Thymus (tissue), 11 donors: Measurements from ENCODE around the gene HIVEP1. TPM values are rescaled to one million over a fixed set of nuclear protein-coding genes. Genes with fewer than 3 reads are reported as not detected.

ENCODE experiments used
- DNase-seq, 9 donors: peaks; one replicate each; pipeline ENCODE4 v3.0.0-alpha.2; 2013; ENCODE audit warnings: low spot score in 9 of 9, low read depth in 6 of 9, missing footprints in 1 of 9
- H3K27ac ChIP-seq, 2 donors: one replicate each; pipeline ENCODE4 v1.5.1; 2013; ENCODE audit warnings: control low read depth in 1 of 2, low read depth in 1 of 2, low read length in 1 of 2, mild to moderate bottlenecking in 1 of 2, moderate library complexity in 1 of 2
- H3K27me3 ChIP-seq, 2 donors: one replicate each; pipeline ENCODE4 v1.5.1; 2013; ENCODE audit warnings: low read length in 1 of 2; ENCODE audit not compliant: control insufficient read depth in 2 of 2, insufficient read depth in 1 of 2
- H3K36me3 ChIP-seq, 2 donors: one replicate each; pipeline ENCODE4 v1.5.1; 2013; ENCODE audit warnings: low read length in 1 of 2, mild to moderate bottlenecking in 1 of 2, moderate library complexity in 1 of 2; ENCODE audit not compliant: control insufficient read depth in 2 of 2, insufficient read depth in 2 of 2
- H3K4me1 ChIP-seq, 2 donors: one replicate each; pipeline ENCODE4 v1.5.1; 2013; ENCODE audit warnings: low read length in 2 of 2; ENCODE audit not compliant: control insufficient read depth in 2 of 2, insufficient read depth in 2 of 2
- H3K4me3 ChIP-seq, 2 donors: one replicate each; pipeline ENCODE4 v1.5.1; 2013; ENCODE audit warnings: low read length in 2 of 2, control low read depth in 1 of 2, mild to moderate bottlenecking in 1 of 2
- H3K9me3 ChIP-seq, 2 donors: one replicate each; pipeline ENCODE4 v1.5.1; 2013; ENCODE audit warnings: low read length in 1 of 2, mild to moderate bottlenecking in 1 of 2; ENCODE audit not compliant: control insufficient read depth in 2 of 2, insufficient read depth in 1 of 2
- WGBS: extraction: QIAGEN DNeasy Blood & Tissue Kit; methylation state at CpG from one replicate; pipeline ENCODE4 v1.1.7; 2013; 5-methylcytosine and 5-hydroxymethylcytosine counted together
- polyA plus RNA-seq: library from polyadenylated mRNA; stranded (reverse); fragments of 200-250 nt; gene quantifications from one replicate; pipeline ENCODE4 v1.2.3, GENCODE V29; 2013
- total RNA-seq: library from RNA; stranded (reverse); fragments of 120-200 nt; gene quantifications from one replicate; pipeline ENCODE4 v1.2.4, GENCODE V29; 2013
- donor health status: healthy.

Gene HIVEP1
- total and polyA plus RNA-seq, 2 donors: 8.7 to 24.9 TPM

GRCh38 chr6:12011276-12012037 lies 655 bp upstream of the HIVEP1 start:
- Histone ChIP-seq H3K27me3 (peaks cover 0 to 2% of the 10 kb centered on the region in 2 donors), H3K36me3 (peaks cover 0 to 3% of the 10 kb centered on the region in 2 donors), H3K9me3 (no peaks in the 10 kb centered on the region), H3K4me3 (peak overlapping the region; percentile 80 to 81), H3K4me1 (peaks cover 9 to 26% of the 10 kb centered on the region in 2 donors), H3K27ac (peak overlapping the region; percentile 58 to 90)
- DNase-seq: peak in 8 of 9 donors; percentile 59 to 94 (median 83)
- WGBS: under 1% methylated on average over 99 of the region's 99 CpGs

- peaks cover 9 to 23% of the 10 kb centered on the region in 2 donors for H3K4me1 ChIP-seq
- WGBS: under 1% methylated on average over 59 of the region's 60 CpGs
- peak in 7 of 9 donors; percentile 29 to 77 (median 54) for DNase-seq
These were observed 620 bp downstream of the HIVEP1 start for GRCh38 chr6:12012558-12013306.

GRCh38 chr6:12013307-12013719 lies 1.2 kb downstream of the HIVEP1 start:
- 21% methylated on average over 13 of the region's 13 CpGs for WGBS
- DNase-seq: no peak
- peaks cover 0 to 2% of the 10 kb centered on the region in 2 donors for H3K27me3 ChIP-seq
- H3K36me3 ChIP-seq: peaks cover 6 to 15% of the 10 kb centered on the region in 2 donors
- peak overlapping the region; percentile 67 to 81 for H3K4me3 ChIP-seq
- H3K4me1 ChIP-seq: peaks cover 6 to 17% of the 10 kb centered on the region in 2 donors
- peak overlapping the region in 1 of 2 donors; percentile 84 for H3K27ac ChIP-seq
- H3K9me3 ChIP-seq: peaks cover 3 to 6% of the 10 kb centered on the region in 2 donors

More at GRCh38 chr6:12012558-12013306, 620 bp downstream of the HIVEP1 start:
- H3K4me3 ChIP-seq: peak overlapping the region; percentile 67 to 81
- peak overlapping the region; percentile 68 to 84 for H3K27ac ChIP-seq
- H3K9me3 ChIP-seq: peaks cover 3% of the 10 kb centered on the region in 2 donors
- H3K27me3 ChIP-seq: peaks cover 0 to 2% of the 10 kb centered on the region in 2 donors
- peaks cover 2 to 12% of the 10 kb centered on the region in 2 donors for H3K36me3 ChIP-seq

GRCh38 chr6:12014027-12014872 lies 2.1 kb downstream of the HIVEP1 start:
- Histone ChIP-seq H3K27ac (no peak overlapping the region), H3K36me3 (peaks cover 6 to 20% of the 10 kb centered on the region in 2 donors), H3K9me3 (peaks cover 3 to 6% of the 10 kb centered on the region in 2 donors), H3K4me3 (no peak overlapping the region), H3K4me1 (peaks cover 5 to 15% of the 10 kb centered on the region in 2 donors), H3K27me3 (peaks cover 0 to 2% of the 10 kb centered on the region in 2 donors)
- WGBS: 93% methylated on average over 8 of the region's 8 CpGs
- no peak for DNase-seq

GRCh38 chr6:12014873-12015149 lies 2.7 kb downstream of the HIVEP1 start:
- H3K27ac ChIP-seq: no peak overlapping the region
- no peak overlapping the region for H3K4me3 ChIP-seq
- 98% methylated on average over 3 of the region's 3 CpGs for WGBS

GRCh38 chr6:12017263-12017662 lies 5.2 kb downstream of the HIVEP1 start:
- Histone ChIP-seq H3K36me3 (peaks cover 10 to 28% of the 10 kb centered on the region in 2 donors), H3K4me1 (peaks cover 0 to 8% of the 10 kb centered on the region in 2 donors), H3K9me3 (peaks cover 3 to 6% of the 10 kb centered on the region in 2 donors), H3K4me3 (no peak overlapping the region), H3K27me3 (peaks cover 0 to 2% of the 10 kb centered on the region in 2 donors), H3K27ac (no peak overlapping the region)
- DNase-seq: peak in 2 of 9 donors; percentile 8 to 34
- 91% methylated on average over 10 of the region's 10 CpGs for WGBS

More at GRCh38 chr6:12014873-12015149, 2.7 kb downstream of the HIVEP1 start:
- peaks cover 0 to 2% of the 10 kb centered on the region in 2 donors for H3K27me3 ChIP-seq
- peaks cover 5 to 15% of the 10 kb centered on the region in 2 donors for H3K4me1 ChIP-seq
- no peak for DNase-seq
- H3K36me3 ChIP-seq: peaks cover 6 to 24% of the 10 kb centered on the region in 2 donors
- peaks cover 3 to 6% of the 10 kb centered on the region in 2 donors for H3K9me3 ChIP-seq

- Histone ChIP-seq H3K9me3 (peaks cover 3 to 6% of the 10 kb centered on the region in 2 donors), H3K4me1 (peaks cover 0 to 7% of the 10 kb centered on the region in 2 donors), H3K27ac (no peak overlapping the region), H3K36me3 (peaks cover 10 to 28% of the 10 kb centered on the region in 2 donors), H3K27me3 (no peaks in the 10 kb centered on the region), H3K4me3 (no peak overlapping the region)
- no peak for DNase-seq
- WGBS: 97% methylated on average over 34 of the region's 34 CpGs
These were observed 5.8 kb downstream of the HIVEP1 start for GRCh38 chr6:12017876-12018401.

- H3K4me1 ChIP-seq: no peaks in the 10 kb centered on the region
- H3K27me3 ChIP-seq: no peaks in the 10 kb centered on the region
- peaks cover 10 to 28% of the 10 kb centered on the region in 2 donors for H3K36me3 ChIP-seq
- no peak for DNase-seq
- H3K4me3 ChIP-seq: no peak overlapping the region
- WGBS: 97% methylated on average over 12 of the region's 12 CpGs
- H3K27ac ChIP-seq: no peak overlapping the region
- H3K9me3 ChIP-seq: peaks cover 3 to 6% of the 10 kb centered on the region in 2 donors
These were observed 8.2 kb downstream of the HIVEP1 start for GRCh38 chr6:12020187-12020791.
